ENCODE measurements around the gene MSTO1.
"Not testable (repeated sequence)": the region's sequence is repeated elsewhere in the genome, so short reads cannot be mapped to it uniquely, and the experiment has no call there.

MSTO1 gene

DNA sequence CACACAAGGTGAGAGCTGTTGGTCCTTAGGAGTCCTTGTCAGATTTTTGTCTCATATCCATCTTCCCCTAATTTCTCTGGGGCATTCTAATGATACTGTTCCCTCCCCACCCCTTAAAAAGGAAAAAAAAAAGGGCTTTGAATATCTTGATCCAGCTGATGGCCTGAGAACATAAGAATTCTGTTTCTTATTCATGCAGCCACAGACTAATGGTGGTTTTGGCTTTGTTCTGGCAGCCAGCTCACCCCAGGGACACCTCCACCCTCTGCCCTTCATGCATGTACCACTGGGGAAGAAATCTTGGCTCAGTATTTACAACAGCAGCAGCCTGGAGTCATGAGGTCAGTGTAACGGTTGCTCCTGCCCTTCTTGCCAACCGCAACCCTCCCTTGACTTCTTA lies 3.2 kb downstream of the MSTO1 start:
- DNase-seq (ENCODE audit: low read depth in 2 of 2), result not testable (repeated sequence)

GRCh38 chr1:155622191-155622590 lies 12.2 kb downstream of the MSTO1 start:
- no peak for DNase-seq (ENCODE audit: low read depth in 2 of 2)

DNA sequence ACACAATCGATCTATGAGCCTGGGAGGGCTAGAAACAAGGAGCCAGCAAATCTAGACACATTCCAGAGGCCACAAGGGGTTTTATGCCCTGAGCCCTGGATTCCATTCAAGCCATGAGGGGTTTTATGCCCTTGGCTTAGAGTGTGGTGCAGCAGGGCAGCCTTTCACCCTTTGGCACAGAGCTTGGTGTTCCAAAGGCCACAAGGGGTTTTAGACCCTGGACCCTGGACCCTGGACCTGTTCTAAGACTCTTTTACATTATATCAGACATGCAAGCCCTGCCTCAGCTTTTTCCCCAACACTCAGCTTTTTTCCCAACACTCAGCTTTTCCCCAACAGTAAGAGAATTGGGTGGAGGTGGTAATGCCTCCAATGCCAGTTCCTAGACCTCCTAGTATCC lies 13.3 kb downstream of the MSTO1 start:
- DNase-seq (ENCODE audit: low read depth in 2 of 2), result no peak

GRCh38 chr1:155626428-155626827 lies 16.4 kb downstream of the MSTO1 start:
- DNase-seq (ENCODE audit: low read depth in 2 of 2), result not testable (repeated sequence)

DNA sequence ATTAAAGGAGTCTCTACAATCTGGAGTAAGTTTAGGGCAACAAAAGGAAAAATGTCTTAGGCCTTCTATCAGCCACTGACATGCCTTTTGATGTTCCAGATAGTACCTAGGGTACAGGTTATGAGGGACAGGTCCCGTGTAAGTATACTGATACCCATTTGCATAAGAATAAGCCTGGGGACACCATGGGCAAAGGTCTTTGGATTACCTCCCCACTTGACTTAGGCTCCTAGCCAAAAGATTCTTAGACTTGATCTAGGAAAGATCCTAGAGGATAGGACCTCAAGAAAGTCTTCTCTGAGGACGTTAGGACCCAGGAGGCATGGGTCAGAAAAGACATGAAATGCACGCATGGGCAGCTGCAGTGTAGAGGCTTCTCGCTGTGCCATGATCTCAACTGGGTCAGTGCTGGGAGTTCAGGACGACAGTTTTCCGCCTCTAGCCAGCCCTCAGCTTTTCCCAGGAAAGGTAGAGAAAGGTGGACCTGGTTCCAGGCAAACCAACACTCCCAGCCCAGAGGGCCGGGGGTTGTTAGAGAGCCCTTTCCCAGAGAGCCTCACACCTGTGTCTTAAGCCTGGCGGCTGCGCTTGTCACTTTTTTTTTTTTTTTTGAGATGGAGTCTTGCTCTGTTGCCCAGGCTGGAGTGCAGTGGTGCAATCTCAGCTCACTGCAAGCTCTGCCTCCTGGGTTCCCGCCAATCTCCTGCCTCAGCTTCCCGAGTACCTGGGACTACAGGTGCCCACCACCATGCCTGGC lies 26.6 kb downstream of the MSTO1 start:
- DNase-seq (ENCODE audit: low read depth in 2 of 2), result no peak

DNA sequence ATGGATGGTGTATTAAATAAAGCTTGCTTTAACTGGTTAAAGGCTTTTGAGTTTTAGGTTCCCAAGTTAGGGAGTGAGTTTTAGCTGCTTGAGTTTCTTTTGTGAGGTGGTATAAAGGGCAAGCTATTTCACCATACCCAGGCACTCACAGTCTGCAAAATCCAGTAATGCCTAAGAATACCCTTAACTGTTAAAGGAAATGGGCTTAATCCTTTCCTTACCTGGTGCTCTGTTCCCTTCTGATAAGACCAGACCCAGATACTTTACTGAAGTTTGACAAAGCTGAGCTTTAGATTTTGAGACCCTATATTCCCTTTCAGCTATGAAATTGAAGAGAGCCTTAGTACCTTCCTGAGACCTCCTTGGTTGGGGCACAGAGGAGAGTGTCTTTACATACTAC lies 30.3 kb downstream of the MSTO1 start:
- DNase-seq (ENCODE audit: low read depth in 2 of 2), result no peak

- DNase-seq (ENCODE audit: low read depth in 2 of 2), result not testable (repeated sequence)
These were observed 32.7 kb downstream of the MSTO1 start for GRCh38 chr1:155642559-155643180.

- DNase-seq (ENCODE audit: low read depth in 2 of 2), result no peak
These were observed 33.2 kb downstream of the MSTO1 start for GRCh38 chr1:155643230-155643629.

GRCh38 chr1:155645034-155645598 lies 35.1 kb downstream of the MSTO1 start:
- DNase-seq (ENCODE audit: low read depth in 2 of 2), result no peak

DNA sequence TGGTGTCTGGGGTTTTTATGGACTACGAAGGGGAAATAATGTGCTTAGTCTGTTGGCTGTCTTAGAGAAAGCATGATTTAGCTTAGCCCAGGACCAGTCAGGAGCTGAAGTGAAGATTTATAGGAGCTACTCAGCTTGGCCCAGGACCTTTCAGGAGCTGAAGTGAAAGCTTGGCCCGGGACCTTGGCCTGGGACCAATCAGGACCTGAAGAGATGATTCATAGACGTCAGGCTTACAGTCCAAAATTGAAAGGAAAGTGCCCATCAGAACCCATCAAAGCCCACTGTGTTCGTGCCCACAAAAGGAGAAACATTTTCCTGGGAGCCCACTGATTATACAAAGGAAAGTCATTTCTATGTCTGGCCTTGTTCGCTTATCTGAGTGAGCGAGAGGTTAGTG lies 35.6 kb downstream of the MSTO1 start:
- DNase-seq (ENCODE audit: low read depth in 2 of 2), result no peak

- no peak for DNase-seq (ENCODE audit: low read depth in 2 of 2)
These were observed 36.3 kb downstream of the MSTO1 start for GRCh38 chr1:155646307-155646706.

DNA sequence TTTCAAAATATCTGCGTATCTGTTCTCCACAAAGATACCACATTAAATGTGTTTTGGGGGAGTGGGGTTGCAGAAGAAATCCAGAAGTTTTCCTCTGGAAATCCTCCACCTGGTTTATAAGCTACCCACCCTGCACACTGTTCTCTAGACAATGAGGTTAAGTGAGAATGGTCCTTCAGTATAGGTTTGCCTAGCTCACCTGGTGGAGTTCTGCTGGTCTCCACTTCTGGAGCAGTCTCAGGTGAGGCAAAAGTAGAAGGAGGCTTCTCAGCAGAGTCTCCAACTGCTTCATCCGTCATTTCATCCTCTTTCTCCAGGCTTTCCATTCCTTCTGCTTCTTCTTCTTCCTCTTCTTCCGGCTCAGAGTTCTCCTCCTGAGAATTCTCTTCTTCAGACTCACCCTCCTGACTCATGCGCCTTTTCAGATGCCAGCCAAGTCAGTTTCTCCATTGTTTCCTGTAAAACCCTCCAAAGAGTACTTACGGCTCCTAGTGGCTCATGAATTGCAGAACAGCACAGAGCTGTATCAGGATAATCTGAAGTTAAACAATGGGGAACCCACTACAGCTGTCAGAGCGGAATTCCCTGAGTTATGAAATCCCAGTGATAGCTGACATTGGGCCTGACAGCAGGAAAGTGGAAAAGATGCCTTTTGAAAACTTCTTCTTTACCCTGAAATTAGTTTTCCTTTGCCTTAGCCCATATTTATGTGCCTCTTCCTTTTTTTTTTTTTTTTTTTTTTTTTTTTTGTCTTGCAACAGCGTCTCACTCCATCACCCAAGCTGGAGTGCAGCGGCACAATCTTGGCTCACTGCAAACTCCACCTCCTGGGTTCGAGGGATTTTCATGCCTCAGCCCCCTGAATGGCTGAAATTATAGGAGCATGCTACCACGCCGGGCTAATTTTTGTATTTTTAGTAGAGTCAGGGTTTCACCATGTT lies 38.5 kb downstream of the MSTO1 start:
- DNase-seq (ENCODE audit: low read depth in 2 of 2), result peak; percentile 71 to 75

DNA sequence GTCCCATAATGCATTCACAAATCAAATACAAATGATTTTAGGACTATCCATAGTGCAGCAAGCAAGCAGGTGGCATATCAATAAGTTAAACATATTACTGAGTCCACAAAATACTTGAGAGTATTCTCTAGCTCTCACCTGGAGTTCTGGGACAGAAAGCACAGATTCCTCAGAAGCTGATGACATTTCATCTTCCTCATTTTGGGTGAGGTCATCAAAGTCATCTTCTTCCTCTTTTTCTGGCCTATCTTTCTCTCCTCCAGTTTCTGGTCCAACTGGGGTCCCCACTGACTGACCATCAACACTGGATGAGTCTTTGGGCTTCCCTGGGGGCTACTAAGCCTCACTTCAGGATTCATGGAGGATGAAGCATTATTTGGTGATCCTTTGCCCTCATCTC lies 39.7 kb downstream of the MSTO1 start:
- DNase-seq (ENCODE audit: low read depth in 2 of 2), result no peak

DNA sequence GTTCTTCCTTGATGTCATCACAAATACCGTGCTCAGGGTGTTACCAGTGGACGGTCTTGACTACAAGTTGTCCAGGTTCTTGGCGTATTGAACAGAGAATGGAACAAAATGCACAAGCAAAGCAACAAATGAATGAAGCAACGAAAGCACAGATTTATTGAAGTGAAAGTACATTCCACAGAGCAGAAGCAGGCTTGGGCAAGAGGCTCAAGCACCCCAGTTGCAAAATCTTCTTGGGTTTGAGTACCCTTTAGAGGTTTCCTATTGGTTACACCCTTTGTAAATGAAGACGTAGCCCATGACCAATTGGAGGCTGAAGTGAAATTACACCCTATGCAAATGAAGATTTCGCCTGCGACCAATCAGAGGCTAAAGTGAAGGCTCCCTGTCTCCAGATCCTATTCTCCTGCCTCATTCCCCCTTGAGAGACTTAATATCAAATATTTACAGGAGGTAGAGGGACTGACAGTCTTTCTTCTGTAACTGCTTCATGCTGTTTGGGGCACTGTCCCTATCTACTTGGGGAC lies 40.3 kb downstream of the MSTO1 start:
- no peak for DNase-seq (ENCODE audit: low read depth in 2 of 2)

- no peak for DNase-seq (ENCODE audit: low read depth in 2 of 2)
These were observed 42.0 kb downstream of the MSTO1 start for GRCh38 chr1:155651861-155652661.

GRCh38 chr1:155652951-155653350 lies 42.9 kb downstream of the MSTO1 start:
- DNase-seq (ENCODE audit: low read depth in 2 of 2), result no peak

DNA sequence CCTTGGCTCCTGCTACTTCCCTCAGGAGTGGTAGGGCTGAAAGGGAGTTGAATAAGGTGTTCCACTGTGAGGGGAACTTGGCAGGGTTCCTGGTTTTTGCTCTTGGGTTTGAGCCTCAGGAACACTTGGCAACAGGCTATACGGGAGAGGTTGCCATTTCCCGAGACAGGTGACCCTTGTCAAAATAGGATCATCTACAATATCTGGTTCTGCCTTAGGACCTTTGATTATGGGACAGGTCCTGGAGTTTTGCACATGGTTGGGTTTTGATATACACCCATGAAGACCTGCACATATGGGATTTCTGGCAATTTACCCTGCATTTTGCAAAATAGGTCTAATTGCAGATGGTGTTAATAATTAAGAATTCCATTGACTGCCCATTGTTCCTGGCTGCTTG lies 47.4 kb downstream of the MSTO1 start:
- DNase-seq (ENCODE audit: low read depth in 2 of 2), result no peak

DNA sequence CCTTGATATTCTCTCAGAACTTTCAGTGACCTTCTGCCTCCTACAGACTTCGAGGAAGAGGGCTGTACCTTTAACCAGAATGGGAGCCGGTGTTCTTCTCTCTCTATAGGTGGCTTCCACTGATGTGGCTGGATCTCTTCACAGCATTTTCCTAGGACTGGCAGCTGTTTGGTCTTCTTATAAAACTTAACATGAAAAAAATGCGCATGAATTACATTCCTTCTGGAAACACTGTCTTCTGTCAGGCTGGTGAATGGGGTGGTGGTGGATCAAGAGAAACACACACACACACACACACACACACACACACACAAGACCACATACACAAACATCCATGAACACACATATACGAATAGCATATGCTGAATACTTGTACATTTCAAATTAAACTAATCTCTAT lies 51.2 kb downstream of the MSTO1 start:
- DNase-seq (ENCODE audit: low read depth in 2 of 2), result not testable (repeated sequence)
